HG03039 (cell line): Measurements from ENCODE around the gene ASB1.

ENCODE experiments used
- ATAC-seq: cut with Tn5 transposase; IDR thresholded peaks from one replicate; pipeline ENCODE4 v1.9.1; 2021; ENCODE audit warnings: mild to moderate bottlenecking, moderate library complexity; ENCODE audit not compliant: unreplicated experiment

The ASB1 gene, protein sequence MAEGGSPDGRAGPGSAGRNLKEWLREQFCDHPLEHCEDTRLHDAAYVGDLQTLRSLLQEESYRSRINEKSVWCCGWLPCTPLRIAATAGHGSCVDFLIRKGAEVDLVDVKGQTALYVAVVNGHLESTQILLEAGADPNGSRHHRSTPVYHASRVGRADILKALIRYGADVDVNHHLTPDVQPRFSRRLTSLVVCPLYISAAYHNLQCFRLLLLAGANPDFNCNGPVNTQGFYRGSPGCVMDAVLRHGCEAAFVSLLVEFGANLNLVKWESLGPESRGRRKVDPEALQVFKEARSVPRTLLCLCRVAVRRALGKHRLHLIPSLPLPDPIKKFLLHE

GRCh38 chr2:238426568-238427434 lies at the start of gene ASB1:
TSS of gene ASB1 (plus strand) at chr2:238426927. CDS start at chr2:238427071, 144 bp downstream.
- ATAC-seq, result peak; percentile 77

- no peak for ATAC-seq
Measured at GRCh38 chr2:238378230-238379095, 48.3 kb upstream of the ASB1 start.

- ATAC-seq, result no peak
Measured at GRCh38 chr2:238379096-238379810, 47.5 kb upstream of the ASB1 start.

GRCh38 chr2:238380336-238380735 lies 46.4 kb upstream of the ASB1 start:
- no peak for ATAC-seq

DNA sequence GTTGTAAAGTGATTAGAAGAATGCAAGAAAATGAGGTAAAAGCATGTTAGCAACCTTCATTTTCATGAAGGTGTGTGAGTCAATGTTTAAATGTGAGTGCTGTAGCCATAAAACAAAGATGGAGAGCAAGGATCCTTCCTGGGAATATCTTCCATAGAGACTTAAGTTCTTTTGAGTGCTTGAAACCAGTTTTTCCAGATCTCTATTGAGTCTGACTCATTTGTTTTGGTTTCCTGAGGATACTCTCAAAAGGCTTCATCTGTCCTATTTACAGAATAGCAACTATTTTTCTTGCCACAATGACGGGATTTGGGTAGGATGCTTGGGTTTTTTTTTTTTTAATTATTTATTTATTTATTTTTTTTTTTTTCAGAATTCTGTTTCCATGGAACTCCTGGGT lies 45.9 kb upstream of the ASB1 start:
- ATAC-seq, result no peak

DNA sequence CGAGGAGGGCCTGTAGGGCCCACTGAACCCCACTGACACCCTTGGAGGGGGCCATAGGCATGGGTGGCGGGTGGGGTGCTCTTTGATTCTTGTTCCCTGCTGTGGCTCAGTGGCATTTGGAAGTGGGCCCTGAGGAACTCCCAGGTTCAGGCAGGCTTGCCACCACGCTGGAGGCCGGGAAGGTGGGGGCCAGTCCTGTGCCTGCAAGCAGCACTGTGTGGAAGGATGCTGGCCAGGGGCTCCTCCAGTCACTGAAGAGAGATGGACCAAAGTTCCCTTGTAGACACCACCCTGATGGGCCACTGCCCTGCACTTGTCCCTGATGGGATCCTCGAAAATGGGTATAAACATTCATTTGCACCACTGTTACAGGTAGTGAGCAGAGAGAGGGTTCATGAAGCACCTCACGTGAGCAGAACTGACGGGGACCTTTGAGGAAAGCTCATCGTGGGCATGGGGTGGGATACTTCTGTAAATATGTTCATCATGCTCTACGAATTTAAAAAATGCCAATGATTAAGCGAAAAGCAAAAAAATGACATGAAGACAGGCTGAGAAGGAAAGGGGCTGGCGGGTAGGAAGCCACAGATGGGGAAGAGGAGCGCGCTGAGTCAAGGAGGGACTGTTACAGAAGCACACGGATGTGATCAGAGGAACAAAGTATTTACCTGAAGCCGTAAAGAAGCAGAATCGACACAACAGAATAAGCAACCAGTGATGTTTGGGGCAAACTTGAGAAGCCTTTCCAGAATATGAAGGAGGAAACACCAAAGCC lies 45.2 kb upstream of the ASB1 start:
- ATAC-seq, result no peak

GRCh38 chr2:238382381-238382781 lies 44.3 kb upstream of the ASB1 start:
- ATAC-seq, result no peak

GRCh38 chr2:238383135-238383534 lies 43.6 kb upstream of the ASB1 start:
- no peak for ATAC-seq

DNA sequence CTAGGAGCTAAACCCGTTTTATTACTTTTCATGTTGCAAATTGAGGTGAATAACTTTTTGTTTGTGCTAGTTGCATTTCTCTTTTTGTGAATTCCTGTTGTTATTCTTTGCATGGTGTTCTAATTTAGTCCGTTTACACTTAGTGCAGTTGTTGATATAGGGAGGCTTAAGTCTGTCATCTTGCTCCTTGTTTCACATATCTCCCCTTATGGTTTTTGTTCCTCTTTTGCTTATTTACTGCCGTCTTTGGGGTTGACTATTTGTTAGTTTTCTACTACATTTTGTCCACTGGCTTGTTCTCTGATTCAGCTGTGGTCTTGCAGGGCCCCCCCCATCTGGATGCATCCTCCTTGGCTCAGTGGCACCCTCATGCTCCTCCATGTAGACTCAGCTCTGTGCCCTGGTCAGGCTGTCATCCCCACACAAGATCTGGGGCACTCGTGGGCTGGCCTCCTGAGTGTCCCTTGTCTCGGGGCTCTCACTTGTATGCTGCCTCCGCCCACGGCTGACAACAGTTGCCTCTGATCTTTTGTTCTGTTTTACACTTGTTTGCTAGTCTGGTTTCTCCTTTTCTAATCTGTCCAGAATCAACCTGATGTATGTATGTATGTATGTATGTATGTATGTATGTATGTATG lies 42.9 kb upstream of the ASB1 start:
- ATAC-seq, result no peak

GRCh38 chr2:238387332-238387731 lies 39.4 kb upstream of the ASB1 start:
- no peak for ATAC-seq

- no peak for ATAC-seq
Measured at GRCh38 chr2:238388794-238389193, 37.9 kb upstream of the ASB1 start.

DNA sequence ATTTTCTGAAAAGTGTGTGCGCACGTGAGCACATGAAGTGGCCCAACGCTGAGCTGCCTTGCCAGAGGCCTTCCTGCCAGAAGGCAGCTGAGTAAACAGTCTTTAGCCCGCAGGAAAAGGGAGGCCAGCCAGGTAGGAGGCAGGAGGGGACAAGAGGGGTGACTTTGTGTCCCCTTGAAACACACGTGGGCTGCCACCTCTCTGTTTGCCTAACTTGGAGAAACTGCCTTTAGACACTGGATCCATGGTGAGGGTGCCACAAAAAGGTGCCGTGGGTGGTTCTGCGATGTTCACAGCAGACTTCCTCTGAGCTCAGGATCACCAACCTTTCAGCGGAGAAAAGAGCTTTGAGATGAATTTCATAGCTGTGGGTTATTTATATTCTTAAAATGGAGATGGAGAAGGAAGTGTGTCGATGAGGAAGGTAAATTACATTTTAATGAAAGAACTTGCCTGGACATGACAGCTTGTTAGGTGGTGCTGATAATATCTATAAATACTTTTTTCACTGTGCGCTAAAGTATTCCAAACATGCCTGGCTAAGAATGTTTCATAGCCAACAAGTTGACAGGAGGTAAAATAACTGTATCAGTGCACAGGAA lies 36.6 kb upstream of the ASB1 start:
- no peak for ATAC-seq

GRCh38 chr2:238391042-238391689 lies 35.6 kb upstream of the ASB1 start:
- ATAC-seq, result no peak

- no peak for ATAC-seq
Measured at GRCh38 chr2:238396663-238397062, 30.1 kb upstream of the ASB1 start.

- no peak for ATAC-seq
Measured at GRCh38 chr2:238397356-238397755, 29.4 kb upstream of the ASB1 start.

- no peak for ATAC-seq
Measured at GRCh38 chr2:238398577-238398976, 28.1 kb upstream of the ASB1 start.

- ATAC-seq, result no peak
Measured at GRCh38 chr2:238399094-238399493, 27.6 kb upstream of the ASB1 start.

DNA sequence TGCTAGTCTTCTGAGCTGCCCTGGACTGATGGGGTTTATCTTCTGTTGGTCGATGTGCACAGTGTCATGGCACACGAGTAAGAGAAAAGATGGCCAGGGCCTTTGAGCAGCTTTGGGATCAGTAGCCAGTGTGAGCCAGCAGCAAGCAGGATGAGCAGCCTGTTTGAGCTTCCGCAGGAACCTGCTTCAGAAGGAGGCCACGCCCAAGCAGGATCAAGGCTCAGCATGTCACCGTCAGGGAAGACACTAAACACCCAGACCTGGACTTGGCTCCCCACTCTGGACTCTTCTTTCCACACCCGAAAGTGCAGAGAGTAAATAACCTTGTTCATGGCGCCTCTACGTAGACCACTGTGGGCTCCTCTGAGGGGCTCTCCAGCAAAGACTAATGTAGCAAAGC lies 25.2 kb upstream of the ASB1 start:
- ATAC-seq, result no peak
